IMR-90 (cell line): Measurements from ENCODE around the gene SPNS1. TPM values are rescaled to one million over a fixed set of nuclear protein-coding genes. Genes with fewer than 3 reads are reported as not detected.

ENCODE experiments used
- ATAC-seq: fragments of 200-7000 bp; cut with Tn5 transposase; 2 replicates; pipeline ENCODE4 v1.9.1; 2020; ENCODE audit warnings: low read depth, mild to moderate bottlenecking, moderate library complexity
- BruUV-seq: library from RNA; stranded (reverse); fragments of 400-500 nt; replicated peaks from 2 replicates; lab custom pipeline; 2021; lab: Mats Ljungman, UMichigan
- CTCF ChIA-PET: fragments of 300-600 bp; formaldehyde crosslinking; extraction: SDS; loops from one replicate; lab custom pipeline; 2021; ENCODE audit warnings: antibody characterized with exemption; lab: Yijun Ruan, JAX
- POLR2A ChIA-PET: fragments of 300-600 bp; sonication (Branson Sonifier 250); formaldehyde crosslinking; loops from one replicate; lab custom pipeline; 2022; ENCODE audit warnings: antibody characterized with exemption; ENCODE audit not compliant: unreplicated experiment; lab: Charles Lee
- DNase-seq: peaks from one replicate; pipeline ENCODE4 v3.0.0; 2013
- H2AFZ ChIP-seq: replicated peaks from 2 replicates; pipeline ENCODE3; 2013; ENCODE audit warnings: low read length, mild to moderate bottlenecking; ENCODE audit not compliant: poor library complexity
- H2AK5ac ChIP-seq: 2 replicates; pipeline ENCODE4 v1.6.1; 2013; ENCODE audit warnings: low read depth, low read length, inconsistent platforms
- H2AK9ac ChIP-seq: replicated peaks from 2 replicates; pipeline ENCODE3; 2013; ENCODE audit warnings: mild to moderate bottlenecking, low read depth, low read length, moderate library complexity; ENCODE audit not compliant: poor library complexity
- H2BK120ac ChIP-seq: 2 replicates; pipeline ENCODE4 v1.6.1; 2013; ENCODE audit warnings: low read depth, low read length, inconsistent platforms
- H2BK15ac ChIP-seq: 3 replicates; pipeline ENCODE4 v1.6.1; 2013; ENCODE audit warnings: low read depth, low read length, inconsistent platforms
- H2BK20ac ChIP-seq: 2 replicates; pipeline ENCODE4 v1.6.1; 2013; ENCODE audit warnings: low read depth, mild to moderate bottlenecking, inconsistent platforms, low read length, moderate library complexity
- H2BK5ac ChIP-seq: 2 replicates; pipeline ENCODE4 v1.6.1; 2013; ENCODE audit warnings: mild to moderate bottlenecking, low read depth, low read length, inconsistent platforms; ENCODE audit not compliant: poor library complexity, severe bottlenecking
- H3K14ac ChIP-seq: replicated peaks from 2 replicates; pipeline ENCODE4 v1.6.1; 2013; ENCODE audit warnings: low read depth, low read length, inconsistent platforms
- H3K18ac ChIP-seq: 2 replicates; pipeline ENCODE4 v1.6.1; 2013; ENCODE audit warnings: low read depth, low read length, control low read depth
- H3K23ac ChIP-seq: 2 replicates; pipeline ENCODE4 v1.6.1; 2013; ENCODE audit warnings: low read depth, low read length, inconsistent platforms
- H3K27ac ChIP-seq: 2 replicates; pipeline ENCODE4 v1.5.1; 2013; ENCODE audit warnings: mild to moderate bottlenecking, control low read depth, low read length; ENCODE audit not compliant: insufficient read depth
- H3K27me3 ChIP-seq: 2 replicates; pipeline ENCODE4 v1.6.1; 2013; ENCODE audit warnings: low read length; ENCODE audit not compliant: control insufficient read depth, insufficient read depth
- H3K36me3 ChIP-seq: 2 replicates; pipeline ENCODE4 v1.6.1; 2013; ENCODE audit warnings: low read length, mixed read lengths; ENCODE audit not compliant: control insufficient read depth, insufficient read depth
- H3K4ac ChIP-seq: 2 replicates; pipeline ENCODE4 v1.6.1; 2013; ENCODE audit warnings: low read depth, low read length, inconsistent platforms
- H3K4me1 ChIP-seq: 2 replicates; pipeline ENCODE4 v1.6.1; 2013; ENCODE audit warnings: low read length, mixed read lengths; ENCODE audit not compliant: control insufficient read depth, insufficient read depth
- H3K4me2 ChIP-seq: 2 replicates; pipeline ENCODE4 v1.6.1; 2013; ENCODE audit warnings: low read depth, mild to moderate bottlenecking, control low read depth, low read length, moderate library complexity
- H3K4me3 ChIP-seq: 2 replicates; pipeline ENCODE4 v1.5.1; 2013; ENCODE audit warnings: low read depth, mild to moderate bottlenecking, control low read depth, low read length, moderate library complexity; ENCODE audit not compliant: insufficient read depth
- H3K56ac ChIP-seq: 2 replicates; pipeline ENCODE4 v1.6.1; 2013; ENCODE audit warnings: low read length, inconsistent platforms; ENCODE audit not compliant: insufficient read depth; ENCODE audit errors: extremely low read depth
- H3K79me1 ChIP-seq, 2 experiments: 2 replicates each; pipeline ENCODE4 v1.6.1; 2013; ENCODE audit warnings: low read length in 2 of 2, inconsistent platforms in 1 of 2, low read depth in 1 of 2
- H3K9ac ChIP-seq: 2 replicates; pipeline ENCODE4 v1.6.1; 2013; ENCODE audit warnings: low read depth, low read length, control low read depth
- H3K9me1 ChIP-seq: 2 replicates; pipeline ENCODE4 v1.6.1; 2013; ENCODE audit warnings: low read length, inconsistent platforms; ENCODE audit not compliant: insufficient read depth
- H3K9me3 ChIP-seq: 2 replicates; pipeline ENCODE4 v1.6.1; 2013; ENCODE audit warnings: low read length; ENCODE audit not compliant: control insufficient read depth, insufficient read depth
- H4K20me1 ChIP-seq: 2 replicates; pipeline ENCODE4 v1.6.1; 2013; ENCODE audit warnings: low read length, inconsistent platforms; ENCODE audit not compliant: insufficient read depth
- H4K5ac ChIP-seq: 2 replicates; pipeline ENCODE4 v1.6.1; 2013; ENCODE audit warnings: mild to moderate bottlenecking, low read depth, low read length, control low read depth
- H4K8ac ChIP-seq, 2 experiments: 2 replicates each; pipeline ENCODE4 v1.6.1; 2013; ENCODE audit warnings: low read depth in 2 of 2, low read length in 2 of 2, control low read depth in 1 of 2, inconsistent platforms in 1 of 2
- H4K91ac ChIP-seq: 2 replicates; pipeline ENCODE4 v1.6.1; 2013; ENCODE audit warnings: low read depth, low read length, inconsistent platforms; ENCODE audit not compliant: insufficient read depth
- CEBPB ChIP-seq: IDR thresholded peaks from 2 replicates; pipeline ENCODE4 v1.6.1; 2012; ENCODE audit warnings: low read depth, low read length, improper control_type of control experiment
- WGBS, 2 experiments: methylation state at CpG; one replicate each; pipeline versions ENCODE4 v1.1.5 to v1.1.7; 2013; ENCODE audit warnings: missing lambda C conversion rate in 2 of 2; ENCODE audit not compliant: insufficient read length in 1 of 2; ENCODE audit errors: extremely low coverage in 2 of 2; 5-methylcytosine and 5-hydroxymethylcytosine counted together
- dilution Hi-C: fragments of 300-500 bp; cut with HindIII; formaldehyde crosslinking; loops from one replicate; pipeline ENCODE4 v1.14.3; 2018; ENCODE audit warnings: low sequenced_read_pairs; ENCODE audit not compliant: unreplicated experiment
- in situ Hi-C: fragments of 300-500 bp; cut with MboI; formaldehyde crosslinking; loops from 3 replicates; pipeline ENCODE4 v1.14.3; 2019; ENCODE audit warnings: low sequenced_read_pairs, inconsistent platforms, mixed read lengths
- intact Hi-C: fragments of 100-400 bp; cut with micrococcal nuclease; formaldehyde crosslinking; loops from 2 replicates; pipeline ENCODE4 v1.10.0; 2022
- polyA plus RNA-seq, 3 experiments: library from polyadenylated mRNA; depleted of rRNA; stranded (reverse); fragments of >200 nt; gene quantifications; 2 replicates each; pipeline ENCODE4 v1.2.3, GENCODE V29; 2012; ENCODE audit warnings: low replicate concordance in 1 of 3
- total RNA-seq: library from RNA; depleted of rRNA; stranded (reverse); fragments of >200 nt; gene quantifications from 2 replicates; pipeline ENCODE4 v1.2.3, GENCODE V29; 2012

SPNS1 gene
- total and polyA plus RNA-seq, 2 of the 4 experiments (the other 2 are of a cell fraction) = 4.7 to 37.3 TPM

GRCh38 chr16:29025735-29026134 lies 51.2 kb downstream of the SPNS1 start:
- H3K4me2 ChIP-seq = no peak overlapping the region
- no peak overlapping the region for H3K56ac ChIP-seq
- no peaks in the 10 kb centered on the region for H3K79me1 ChIP-seq
- H2BK5ac ChIP-seq = no peak overlapping the region
- DNase-seq (no peak), ATAC-seq (no peak)
- H4K5ac ChIP-seq = no peak overlapping the region
- no peak overlapping the region for H3K4ac ChIP-seq
- no peak overlapping the region for H3K18ac ChIP-seq
- intact Hi-C loops (loop anchor here (10.0 kb wide), 1 partner anchor 59 kb away; no protein-coding TSS in a partner anchor), dilution Hi-C loops (no loop called here), in situ Hi-C loops (no loop called here)
- no peak overlapping the region for H4K91ac ChIP-seq
- H3K36me3 ChIP-seq = no peaks in the 10 kb centered on the region
- H3K9me3 ChIP-seq = no peaks in the 10 kb centered on the region
- H2AK9ac ChIP-seq = no peak overlapping the region
- TF ChIP-seq CEBPB = no peak
- H3K9ac ChIP-seq = no peak overlapping the region
- H3K27me3 ChIP-seq = no peaks in the 10 kb centered on the region; the same call in 1 of the 2 replicates
- H3K14ac ChIP-seq = no peak overlapping the region
- H3K27ac ChIP-seq = no peak overlapping the region
- H2AFZ ChIP-seq = no peak overlapping the region
- H2BK15ac ChIP-seq = no peak overlapping the region
- no peak overlapping the region for H3K4me3 ChIP-seq
- BruUV-seq = no TSS peak
- H2BK120ac ChIP-seq = no peak overlapping the region
- CTCF ChIA-PET = no interaction called here
- no CpG with 5 or more reads among the region's 4 CpGs for WGBS, 2 experiments
- H4K8ac ChIP-seq = no peak overlapping the region
- peaks cover 3% of the 10 kb centered on the region; the same call in 1 of the 2 replicates for H3K9me1 ChIP-seq
- H4K20me1 ChIP-seq = no peaks in the 10 kb centered on the region
- no peak overlapping the region for H2BK20ac ChIP-seq
- no peak overlapping the region for H2AK5ac ChIP-seq
- no peak overlapping the region for H3K23ac ChIP-seq
- peaks cover 10% of the 10 kb centered on the region for H3K4me1 ChIP-seq
- POLR2A ChIA-PET = no interaction called here
